HG02885 (cell line): ENCODE results near the gene KRT33B.
"Not testable (repeated sequence)": the region's sequence is repeated elsewhere in the genome, so short reads cannot be mapped to it uniquely, and the experiment has no call there.

Experiments
- ATAC-seq: cut with Tn5 transposase; IDR thresholded peaks from one replicate; pipeline ENCODE4 v1.9.1; 2021; ENCODE audit warnings: mild to moderate bottlenecking; ENCODE audit not compliant: unreplicated experiment, poor library complexity

Gene KRT33B

GRCh38 chr17:41351177-41351576 is 18.4 kb downstream of the KRT33B start:
- ATAC-seq: no peak

- not testable (repeated sequence) for ATAC-seq
Observed at GRCh38 chr17:41350381-41350878, 19.2 kb downstream of the KRT33B start, which contains the start of gene KRT33A. KRT33A (minus strand) TSS chr17:41350828; CDS start chr17:41350767, 61 bp downstream.

GRCh38 chr17:41347869-41348760 is 21.5 kb downstream of the KRT33B start:
- no peak for ATAC-seq

- ATAC-seq: not testable (repeated sequence)
Observed at GRCh38 chr17:41346421-41346820, 23.2 kb downstream of the KRT33B start.

GRCh38 chr17:41345992-41346391 is 23.6 kb downstream of the KRT33B start:
- ATAC-seq: no peak

- ATAC-seq: no peak
Observed at GRCh38 chr17:41343029-41343428, 26.6 kb downstream of the KRT33B start.

GRCh38 chr17:41340934-41341861 is 28.4 kb downstream of the KRT33B start:
- no peak for ATAC-seq

- no peak for ATAC-seq
Observed at GRCh38 chr17:41340494-41340893, 29.1 kb downstream of the KRT33B start.

- no peak for ATAC-seq
Observed at GRCh38 chr17:41339571-41340172, 29.9 kb downstream of the KRT33B start.

GRCh38 chr17:41338961-41339485 is 30.6 kb downstream of the KRT33B start:
- no peak for ATAC-seq

- ATAC-seq: no peak
Observed at GRCh38 chr17:41335747-41336146, 33.9 kb downstream of the KRT33B start.

- ATAC-seq: no peak
Observed at GRCh38 chr17:41334385-41335305, 35.0 kb downstream of the KRT33B start.

- no peak for ATAC-seq
Observed at GRCh38 chr17:41333836-41334235, 35.8 kb downstream of the KRT33B start.

GRCh38 chr17:41333098-41333497 is 36.5 kb downstream of the KRT33B start:
- no peak for ATAC-seq

GRCh38 chr17:41332239-41332638 is 37.4 kb downstream of the KRT33B start:
- ATAC-seq: no peak

- no peak for ATAC-seq
Observed at GRCh38 chr17:41331606-41332005, 38.0 kb downstream of the KRT33B start.

GRCh38 chr17:41329279-41329948 is 40.2 kb downstream of the KRT33B start:
- ATAC-seq: no peak

GRCh38 chr17:41328207-41328606 is 41.4 kb downstream of the KRT33B start:
- no peak for ATAC-seq
